DND-41 (cell line): ENCODE results near the gene CFL2.

Source experiments
- ATAC-seq: fragments of 200-7000 bp; cut with Tn5 transposase; 3 replicates; pipeline ENCODE4 v1.9.1; 2021; ENCODE audit warnings: low read depth; ENCODE audit not compliant: insufficient read depth
- DNase-seq: peaks from one replicate; pipeline ENCODE4 v3.0.0-alpha.2; 2020
- H2AFZ ChIP-seq: 2 replicates; pipeline ENCODE4 v1.6.0; 2012; ENCODE audit warnings: low read depth, low read length
- H3K27ac ChIP-seq: 2 replicates; pipeline ENCODE4 v1.5.1; 2012; ENCODE audit warnings: low read length, inconsistent platforms
- H3K27me3 ChIP-seq: fragments of 200-600 bp; sonication (generic); 2 replicates; pipeline ENCODE4 v1.6.0; 2012; ENCODE audit warnings: low read length, mild to moderate bottlenecking, inconsistent platforms; ENCODE audit not compliant: insufficient read depth, poor library complexity
- H3K36me3 ChIP-seq: 2 replicates; pipeline ENCODE4 v1.5.1; 2012; ENCODE audit warnings: low read length, inconsistent platforms; ENCODE audit not compliant: insufficient read depth
- H3K4me1 ChIP-seq: 2 replicates; pipeline ENCODE4 v1.5.1; 2012; ENCODE audit warnings: mild to moderate bottlenecking, low read length; ENCODE audit not compliant: insufficient read depth
- H3K4me2 ChIP-seq: 2 replicates; pipeline ENCODE4 v1.6.0; 2012; ENCODE audit warnings: mild to moderate bottlenecking, moderate library complexity, low read length, inconsistent platforms; ENCODE audit not compliant: insufficient read depth
- H3K4me3 ChIP-seq, 2 experiments: fragments of 200-600 bp in 1 of 2; shearing (Covaris generic) in 1 of 2; 2 replicates each; pipeline ENCODE4 v1.5.1; 2012 to 2016; ENCODE audit warnings: inconsistent platforms in 2 of 2, low read length in 2 of 2, mild to moderate bottlenecking in 2 of 2, low read depth in 1 of 2, moderate library complexity in 1 of 2
- H3K79me2 ChIP-seq: 2 replicates; pipeline ENCODE4 v1.6.0; 2012; ENCODE audit warnings: low read length, inconsistent platforms; ENCODE audit not compliant: insufficient read depth
- H3K9ac ChIP-seq: 2 replicates; pipeline ENCODE4 v1.6.0; 2012; ENCODE audit warnings: low read depth, mild to moderate bottlenecking, inconsistent platforms, low read length, moderate library complexity
- H3K9me3 ChIP-seq: 2 replicates; pipeline ENCODE4 v1.5.1; 2012; ENCODE audit warnings: low read length, moderate library complexity, mild to moderate bottlenecking, inconsistent platforms; ENCODE audit not compliant: insufficient read depth, severe bottlenecking
- H4K20me1 ChIP-seq: 2 replicates; pipeline ENCODE4 v1.6.0; 2012; ENCODE audit warnings: low read length; ENCODE audit not compliant: insufficient read depth
- CTCF ChIP-seq: IDR thresholded peaks from 2 replicates; pipeline ENCODE4 v1.5.1; 2012; ENCODE audit warnings: borderline replicate concordance, low read length, moderate library complexity, mild to moderate bottlenecking; ENCODE audit not compliant: poor library complexity, severe bottlenecking; ENCODE audit errors: extremely low read depth
- EZH2 ChIP-seq: IDR thresholded peaks from 3 replicates; pipeline ENCODE4 v1.6.1; 2012; ENCODE audit warnings: borderline replicate concordance, low read depth, mild to moderate bottlenecking, moderate library complexity, low read length, inconsistent platforms; ENCODE audit not compliant: severe bottlenecking

Gene CFL2

GRCh38 chr14:34710006-34710405 is 4.4 kb downstream of the CFL2 start:
- TF ChIP-seq CTCF (no peak), EZH2 (no peak)
- Histone ChIP-seq H3K9me3 (no peaks in the 10 kb centered on the region), H3K36me3 (peaks cover 10% of the 10 kb centered on the region; the same call in 1 of the 2 replicates), H3K9ac (no peak overlapping the region), H3K4me2 (no peak overlapping the region), H3K79me2 (peaks cover 9% of the 10 kb centered on the region), H3K27me3 (no peaks in the 10 kb centered on the region), H2AFZ (no peak overlapping the region), H4K20me1 (no peaks in the 10 kb centered on the region), H3K4me3 (no peak overlapping the region), H3K4me1 (peaks cover 15% of the 10 kb centered on the region), H3K27ac (no peak overlapping the region)
- no peak for DNase-seq
- ATAC-seq = no peak

GRCh38 chr14:34707722-34708121 is 6.7 kb downstream of the CFL2 start:
- ATAC-seq (no peak), DNase-seq (no peak)
- H3K4me3 ChIP-seq = no peak overlapping the region
- H2AFZ ChIP-seq = no peak overlapping the region
- H3K36me3 ChIP-seq = peaks cover 10% of the 10 kb centered on the region; the same call in 1 of the 2 replicates
- H3K79me2 ChIP-seq = no peaks in the 10 kb centered on the region
- H3K9ac ChIP-seq = no peak overlapping the region
- H3K9me3 ChIP-seq = no peaks in the 10 kb centered on the region
- TF ChIP-seq CTCF = no peak
- no peak for TF ChIP-seq EZH2
- no peaks in the 10 kb centered on the region for H3K27me3 ChIP-seq
- H3K4me1 ChIP-seq = no peaks in the 10 kb centered on the region
- no peak overlapping the region for H3K27ac ChIP-seq
- no peak overlapping the region for H3K4me2 ChIP-seq
- H4K20me1 ChIP-seq = no peaks in the 10 kb centered on the region

- TF ChIP-seq CTCF (no peak), EZH2 (no peak)
- H3K27ac ChIP-seq = no peak overlapping the region
- no peaks in the 10 kb centered on the region for H3K4me1 ChIP-seq
- H4K20me1 ChIP-seq = no peaks in the 10 kb centered on the region
- no peaks in the 10 kb centered on the region for H3K27me3 ChIP-seq
- H3K36me3 ChIP-seq = no peaks in the 10 kb centered on the region
- H3K9me3 ChIP-seq = no peaks in the 10 kb centered on the region
- ATAC-seq (no peak), DNase-seq (no peak)
- H3K4me3 ChIP-seq = no peak overlapping the region
- no peak overlapping the region for H3K4me2 ChIP-seq
- H2AFZ ChIP-seq = no peak overlapping the region
- H3K9ac ChIP-seq = no peak overlapping the region
- no peaks in the 10 kb centered on the region for H3K79me2 ChIP-seq
Observed at GRCh38 chr14:34701808-34702207, 12.6 kb downstream of the CFL2 start.

GRCh38 chr14:34700622-34701130 is 13.7 kb downstream of the CFL2 start:
- Histone ChIP-seq H3K4me1 (no peaks in the 10 kb centered on the region), H3K9me3 (no peaks in the 10 kb centered on the region), H3K79me2 (no peaks in the 10 kb centered on the region), H2AFZ (no peak overlapping the region), H3K4me2 (no peak overlapping the region), H3K27me3 (no peaks in the 10 kb centered on the region), H3K36me3 (no peaks in the 10 kb centered on the region), H3K27ac (no peak overlapping the region), H3K9ac (no peak overlapping the region), H3K4me3 (no peak overlapping the region), H4K20me1 (no peaks in the 10 kb centered on the region)
- DNase-seq = no peak
- ATAC-seq = no peak
- TF ChIP-seq CTCF (no peak), EZH2 (no peak)
